OCI-LY7 (cell line): ENCODE data around the gene FYB2.

Source experiments
- EZH2phosphoT487 ChIP-seq: fragments of 200-600 bp; sonication (generic); IDR thresholded peaks from 2 replicates; pipeline ENCODE4 v1.6.1; 2018; ENCODE audit warnings: low read depth, borderline replicate concordance, mild to moderate bottlenecking, mixed run types, antibody characterized with exemption, low read length, moderate library complexity, mixed read lengths
- TF ChIP-seq, protein P1 (sequence below): fragments of 200-600 bp; sonication (generic); conservative IDR thresholded peaks from 2 replicates; pipeline ENCODE4 v1.5.1; 2014; ENCODE audit warnings: mild to moderate bottlenecking, antibody characterized with exemption, low read length, moderate library complexity, mixed read lengths

DNA sequence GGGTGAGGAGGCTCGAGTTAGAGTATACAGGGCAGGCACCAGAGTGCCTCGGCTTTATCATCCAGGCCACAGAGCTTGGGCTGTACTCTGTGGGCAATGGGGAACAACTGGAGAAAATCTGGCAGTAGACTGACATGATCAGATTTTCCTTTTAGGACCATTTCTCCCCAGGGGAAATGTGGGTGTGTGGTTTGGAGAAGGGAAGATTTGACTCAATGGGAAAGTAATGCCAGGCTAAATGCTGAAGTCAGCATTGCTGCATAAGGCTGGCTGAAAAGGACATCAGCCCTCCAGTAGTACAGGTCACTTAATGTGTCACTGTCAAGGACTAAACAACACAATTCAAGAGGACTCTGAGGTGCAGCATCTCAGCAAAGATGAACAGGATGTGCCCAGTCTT is 5.0 kb downstream of the FYB2 start:
- TF ChIP-seq, protein P1, sequence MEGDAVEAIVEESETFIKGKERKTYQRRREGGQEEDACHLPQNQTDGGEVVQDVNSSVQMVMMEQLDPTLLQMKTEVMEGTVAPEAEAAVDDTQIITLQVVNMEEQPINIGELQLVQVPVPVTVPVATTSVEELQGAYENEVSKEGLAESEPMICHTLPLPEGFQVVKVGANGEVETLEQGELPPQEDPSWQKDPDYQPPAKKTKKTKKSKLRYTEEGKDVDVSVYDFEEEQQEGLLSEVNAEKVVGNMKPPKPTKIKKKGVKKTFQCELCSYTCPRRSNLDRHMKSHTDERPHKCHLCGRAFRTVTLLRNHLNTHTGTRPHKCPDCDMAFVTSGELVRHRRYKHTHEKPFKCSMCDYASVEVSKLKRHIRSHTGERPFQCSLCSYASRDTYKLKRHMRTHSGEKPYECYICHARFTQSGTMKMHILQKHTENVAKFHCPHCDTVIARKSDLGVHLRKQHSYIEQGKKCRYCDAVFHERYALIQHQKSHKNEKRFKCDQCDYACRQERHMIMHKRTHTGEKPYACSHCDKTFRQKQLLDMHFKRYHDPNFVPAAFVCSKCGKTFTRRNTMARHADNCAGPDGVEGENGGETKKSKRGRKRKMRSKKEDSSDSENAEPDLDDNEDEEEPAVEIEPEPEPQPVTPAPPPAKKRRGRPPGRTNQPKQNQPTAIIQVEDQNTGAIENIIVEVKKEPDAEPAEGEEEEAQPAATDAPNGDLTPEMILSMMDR = no peak
- no peak for TF ChIP-seq EZH2phosphoT487
